SHP77 treated with DMSO at 0.1 percent for 48 hours (cell line): Measurements from ENCODE around the gene SYNDIG1.

Experiments used
- DNase-seq: peaks from one replicate; lab custom pipeline; 2025; lab: John Stamatoyannopoulos, UW

SYNDIG1 gene

GRCh38 chr20:24694157-24694726 lies 224.8 kb downstream of the SYNDIG1 start:
- no peak for DNase-seq

DNA sequence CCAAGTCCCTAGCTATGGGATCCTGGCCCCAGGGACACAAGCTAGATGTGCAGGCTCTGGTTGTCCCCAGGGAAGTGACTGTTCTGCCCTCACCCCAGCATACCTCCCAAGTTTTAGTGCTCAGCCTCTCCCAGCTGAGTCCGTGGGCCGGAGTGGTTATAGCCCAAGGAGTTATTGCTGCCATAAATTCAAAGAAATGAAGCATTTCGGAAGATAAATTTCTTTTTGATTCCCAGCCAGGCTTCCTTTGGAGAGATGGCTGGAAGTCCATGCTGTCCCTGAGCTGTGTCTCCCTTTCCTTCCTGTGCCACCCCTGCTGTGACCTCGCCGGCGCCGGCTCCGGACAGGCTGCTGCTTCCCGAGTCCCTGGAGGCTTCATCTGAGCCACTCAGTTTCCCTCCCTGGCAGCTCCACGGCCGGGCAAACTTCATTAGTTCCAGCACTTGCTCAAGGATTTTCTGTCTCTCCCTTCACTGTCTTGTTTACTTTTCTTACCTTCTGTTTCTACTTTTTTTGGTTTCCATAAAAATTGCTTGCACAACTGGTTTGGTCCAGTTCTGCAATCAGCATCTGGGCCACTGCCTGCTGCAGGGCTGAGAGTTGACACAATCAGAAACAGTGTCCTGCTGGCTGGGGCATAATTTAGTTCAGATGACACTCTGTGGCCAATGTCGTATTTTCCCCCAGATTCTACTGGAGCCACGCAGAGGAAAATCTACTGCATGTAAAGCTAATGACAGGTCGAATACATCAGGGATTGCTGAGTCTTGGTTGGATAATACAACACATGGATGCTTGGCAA lies 225.5 kb downstream of the SYNDIG1 start:
- DNase-seq, result no peak

DNA sequence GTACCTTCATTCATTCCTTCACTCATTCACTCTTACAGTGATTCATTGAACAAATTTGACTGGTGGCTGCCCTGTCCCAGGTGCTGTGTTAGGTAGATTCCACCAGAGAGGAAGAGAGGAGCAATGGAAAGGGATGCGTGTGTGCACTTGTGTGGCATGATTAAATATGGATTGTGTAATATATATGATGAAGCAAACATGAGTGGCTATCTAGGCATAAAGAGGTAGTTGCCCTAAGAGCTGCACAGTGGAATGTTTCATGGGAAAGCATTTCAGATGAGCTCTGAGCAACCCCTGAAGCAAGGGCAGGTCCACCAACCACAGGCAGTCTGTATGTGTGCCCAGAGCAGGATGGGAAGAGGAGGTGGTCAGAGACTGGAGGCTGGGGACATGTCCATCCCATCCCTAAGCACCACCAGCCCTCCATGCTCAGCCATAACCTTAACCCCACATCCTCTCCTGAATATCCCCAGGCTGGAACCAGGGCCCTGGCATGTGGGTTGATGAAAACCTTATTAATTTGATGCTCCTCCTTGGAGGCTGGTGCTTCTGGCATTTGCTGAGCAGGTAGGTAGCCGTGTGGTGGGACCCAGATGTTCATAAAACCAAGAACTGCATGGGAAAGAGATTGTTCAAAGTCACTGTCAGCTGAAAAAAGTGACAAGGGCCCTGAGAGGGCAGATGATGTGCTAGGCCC lies 226.2 kb downstream of the SYNDIG1 start:
- DNase-seq, result no peak

DNA sequence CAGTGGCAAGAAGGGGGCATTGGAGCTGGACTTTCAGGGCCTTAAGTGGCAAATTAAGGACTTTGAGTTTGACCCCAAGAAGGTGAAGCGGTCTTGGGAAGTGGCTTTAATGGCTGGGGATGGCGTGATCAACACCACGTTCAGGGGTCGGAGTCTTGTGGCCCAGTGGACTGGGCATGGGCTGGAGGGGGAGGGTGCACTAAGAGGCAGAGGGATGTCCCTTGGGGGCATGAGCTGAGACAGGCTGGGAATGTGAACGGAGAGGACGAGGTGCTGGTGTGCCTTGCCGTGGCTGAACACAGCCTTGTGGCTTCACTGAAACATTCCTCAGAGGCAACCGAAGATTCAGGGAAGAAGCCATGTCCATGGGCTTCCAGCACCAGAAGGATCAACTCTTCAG lies 227.0 kb downstream of the SYNDIG1 start:
- DNase-seq, result no peak

- no peak for DNase-seq
These were observed 228.0 kb downstream of the SYNDIG1 start for GRCh38 chr20:24697411-24697810.

DNA sequence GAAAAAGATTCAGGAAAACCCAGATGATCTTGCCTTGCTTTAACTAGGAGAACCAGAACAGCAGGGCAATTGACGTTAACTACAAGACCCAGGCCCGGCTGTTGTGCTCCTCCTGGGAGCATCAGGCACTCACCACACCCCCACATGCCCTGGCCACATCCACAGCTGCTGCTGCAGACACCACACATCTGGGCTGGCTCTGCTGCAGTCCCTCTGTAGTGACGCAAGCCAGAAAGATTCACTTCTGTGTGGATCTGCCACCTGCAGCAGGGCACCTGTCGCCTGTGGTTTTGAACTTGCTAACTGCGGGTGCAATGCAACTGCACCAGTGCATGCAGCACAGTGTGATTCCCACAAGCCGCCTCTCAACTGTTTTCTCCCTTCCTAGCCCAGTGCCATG lies 228.8 kb downstream of the SYNDIG1 start:
- DNase-seq, result no peak

GRCh38 chr20:24698706-24699206 lies 229.3 kb downstream of the SYNDIG1 start:
- DNase-seq, result no peak

GRCh38 chr20:24699321-24700165 lies 230.1 kb downstream of the SYNDIG1 start:
- no peak for DNase-seq

DNA sequence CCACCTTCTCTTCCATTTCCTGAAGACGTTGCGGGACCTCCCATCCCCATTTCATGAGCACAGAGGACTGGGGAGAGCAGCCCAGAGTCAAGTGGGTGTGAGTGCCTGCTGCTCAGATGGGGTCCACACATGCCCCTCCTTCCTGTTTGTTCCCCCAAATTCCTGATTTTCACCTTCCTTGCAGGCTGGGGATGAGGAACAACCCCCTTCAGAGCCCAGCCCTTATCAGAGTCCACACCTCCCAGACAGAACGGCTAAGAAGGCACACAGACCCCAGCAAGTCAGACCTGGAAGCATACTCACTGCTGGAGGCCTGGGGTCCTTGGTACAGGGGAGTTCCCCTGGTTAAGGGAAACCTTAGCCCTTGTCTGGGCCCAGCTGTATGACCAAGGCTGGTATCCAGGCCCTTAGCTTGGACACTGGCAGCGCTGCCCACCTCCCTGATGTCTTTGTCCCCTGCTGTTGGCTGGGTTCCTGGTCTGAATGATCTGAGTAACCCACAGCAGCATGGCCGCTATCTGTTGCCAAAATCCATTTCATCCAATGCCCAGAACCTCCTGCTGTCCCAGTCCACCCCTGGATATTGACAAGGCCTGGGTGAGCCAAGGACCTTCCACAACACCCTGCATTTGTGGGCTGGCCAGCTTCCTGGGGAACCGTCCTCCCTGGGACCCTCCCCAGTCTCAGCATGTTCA lies 230.9 kb downstream of the SYNDIG1 start:
- DNase-seq, result no peak

GRCh38 chr20:24701027-24701426 lies 231.6 kb downstream of the SYNDIG1 start:
- no peak for DNase-seq

GRCh38 chr20:24701668-24702067 lies 232.2 kb downstream of the SYNDIG1 start:
- no peak for DNase-seq

GRCh38 chr20:24702501-24703283 lies 233.3 kb downstream of the SYNDIG1 start:
- no peak for DNase-seq

DNA sequence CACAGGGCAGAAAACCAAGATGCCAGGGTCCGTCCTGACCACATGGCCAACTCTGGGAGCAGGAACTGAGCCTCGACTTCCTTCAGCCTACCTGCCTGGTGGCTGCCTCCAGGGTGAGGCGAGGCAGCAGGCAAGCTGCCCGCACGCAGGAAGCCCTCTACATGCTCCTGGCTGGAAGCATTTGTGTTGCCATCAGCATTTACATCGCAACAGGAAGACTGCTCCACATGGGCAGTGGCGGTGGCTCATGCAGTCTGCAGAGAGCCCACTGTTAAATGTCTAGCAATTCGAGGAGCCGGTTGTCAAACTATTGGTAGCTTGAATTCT lies 233.8 kb downstream of the SYNDIG1 start:
- DNase-seq, result no peak

GRCh38 chr20:24704899-24705298 lies 235.5 kb downstream of the SYNDIG1 start:
- no peak for DNase-seq

GRCh38 chr20:24705486-24705885 lies 236.1 kb downstream of the SYNDIG1 start:
- DNase-seq, result no peak

- DNase-seq, result no peak
These were observed 239.2 kb downstream of the SYNDIG1 start for GRCh38 chr20:24708411-24709295.
